ENCODE data around the gene EEF1A2.

The EEF1A2 gene

DNA sequence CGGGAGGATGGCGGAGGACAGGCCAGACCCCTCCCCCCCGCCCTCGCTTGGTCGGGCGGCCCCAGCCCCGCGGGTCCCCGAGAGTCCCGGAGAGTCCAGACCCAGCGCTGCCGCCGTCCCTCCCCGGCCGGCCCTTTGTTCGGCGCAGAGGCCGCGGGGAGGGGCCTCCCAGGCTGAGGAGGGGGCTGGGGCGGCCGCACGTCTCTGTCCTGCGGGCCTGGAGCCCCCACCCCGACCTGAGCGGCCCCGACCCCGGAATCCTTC is 27.2 kb downstream of the EEF1A2 start:
- Histone ChIP-seq H3K4me2 (ENCODE audit: low read length) (peak overlapping the region; percentile 13), H2BK5ac (ENCODE audit: low read length) (no peak overlapping the region), H4K8ac (ENCODE audit: low read depth, low read length) (no peak overlapping the region), H3K56ac (ENCODE audit: low read length) (peak overlapping the region; percentile 93), H2BK15ac (replicated peaks; ENCODE audit: low read depth) (no peak overlapping the region), H3K79me1 (ENCODE audit: low read length) (peaks cover 6% of the 10 kb centered on the region), H3K18ac (ENCODE audit: low read length) (peak overlapping the region; percentile 25), H3K27ac (ENCODE audit: low read depth, low read length) (no peak overlapping the region), H3K4me3 (ENCODE audit: low read length) (peak overlapping the region; percentile 60), H3K4me1 (ENCODE audit: control insufficient read depth, low read depth, low read length) (no peaks in the 10 kb centered on the region), H3K23ac (ENCODE audit: low read length) (no peak overlapping the region), H4K5ac (ENCODE audit: low read length) (no peak overlapping the region), H3K9ac (ENCODE audit: low read length) (peak overlapping the region; percentile 79), H3K27me3 (ENCODE audit: insufficient read depth, low read length, poor library complexity) (no peaks in the 10 kb centered on the region), H2BK120ac (ENCODE audit: low read depth, low read length) (no peak overlapping the region), H2AK5ac (ENCODE audit: low read length) (no peak overlapping the region), H3K79me2 (ENCODE audit: control insufficient read depth, insufficient read depth, low read length) (peaks cover 17% of the 10 kb centered on the region), H3K36me3 (ENCODE audit: control insufficient read depth, insufficient read depth, low read length) (no peaks in the 10 kb centered on the region), H3K4ac (ENCODE audit: low read depth, low read length) (no peak overlapping the region)
- WGBS (ENCODE audit: extremely low coverage, insufficient coverage, low lambda C conversion rate): no CpG with 5 or more reads among the region's 27 CpGs
- DNase-seq: peak; percentile 26

DNA sequence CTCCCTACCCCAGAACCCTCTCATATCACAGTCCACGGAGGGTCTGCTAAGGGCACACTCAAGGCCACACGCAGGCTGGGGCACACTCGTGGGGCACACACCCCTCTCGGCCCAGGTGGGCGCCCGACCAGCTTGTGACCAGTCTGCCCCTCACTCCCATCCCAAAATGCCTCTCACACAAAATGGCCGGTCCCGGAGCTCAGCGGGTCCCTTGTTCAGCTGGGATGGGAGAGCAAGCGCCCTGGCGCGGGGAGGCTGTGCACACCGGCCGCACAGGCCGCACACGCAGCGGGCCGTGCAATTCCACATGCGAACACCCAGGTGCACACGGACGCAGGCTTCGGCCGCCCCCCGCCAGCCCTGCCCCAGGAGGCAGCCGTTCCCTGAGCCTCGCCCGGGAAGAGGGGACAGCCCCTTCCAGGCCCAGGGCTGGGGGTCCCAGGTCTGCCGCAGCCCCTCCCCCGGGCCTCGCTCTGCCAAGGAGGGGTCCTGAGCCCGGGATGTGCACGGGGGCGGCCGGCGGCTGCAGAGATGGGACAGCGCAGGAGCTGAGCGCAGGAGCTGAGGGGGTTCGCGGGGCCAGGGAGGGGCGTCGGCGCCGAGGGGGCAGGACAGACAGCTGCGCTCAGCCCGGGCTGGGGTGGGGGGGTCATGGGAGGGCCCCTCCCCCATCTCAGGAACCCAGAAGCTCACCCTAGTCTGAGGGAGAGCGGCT is 27.7 kb downstream of the EEF1A2 start:
- H2AK5ac ChIP-seq (ENCODE audit: low read length): peak overlapping the region; percentile 96
- peak overlapping the region; percentile 91 for H3K4me2 ChIP-seq (ENCODE audit: low read length)
- H3K56ac ChIP-seq (ENCODE audit: low read length): peak overlapping the region; percentile 93
- peak overlapping the region; percentile 25 for H3K18ac ChIP-seq (ENCODE audit: low read length)
- H3K4ac ChIP-seq (ENCODE audit: low read depth, low read length): no peak overlapping the region
- H3K27me3 ChIP-seq (ENCODE audit: insufficient read depth, low read length, poor library complexity): no peaks in the 10 kb centered on the region
- H3K23ac ChIP-seq (ENCODE audit: low read length): peak overlapping the region; percentile 99
- no peak overlapping the region for H2BK120ac ChIP-seq (ENCODE audit: low read depth, low read length)
- H3K4me3 ChIP-seq (ENCODE audit: low read length): peak overlapping the region; percentile 56
- H3K79me1 ChIP-seq (ENCODE audit: low read length): peaks cover 6% of the 10 kb centered on the region
- H3K27ac ChIP-seq (ENCODE audit: low read depth, low read length): no peak overlapping the region
- H4K8ac ChIP-seq (ENCODE audit: low read depth, low read length): no peak overlapping the region
- H3K79me2 ChIP-seq (ENCODE audit: control insufficient read depth, insufficient read depth, low read length): peaks cover 19% of the 10 kb centered on the region
- no peak overlapping the region for H2BK15ac ChIP-seq (replicated peaks; ENCODE audit: low read depth)
- no peaks in the 10 kb centered on the region for H3K4me1 ChIP-seq (ENCODE audit: control insufficient read depth, low read depth, low read length)
- no peak overlapping the region for H2BK5ac ChIP-seq (ENCODE audit: low read length)
- DNase-seq: peak; percentile 28
- H4K5ac ChIP-seq (ENCODE audit: low read length): no peak overlapping the region
- H3K9ac ChIP-seq (ENCODE audit: low read length): peak overlapping the region; percentile 88
- WGBS (ENCODE audit: extremely low coverage, insufficient coverage, low lambda C conversion rate): no CpG with 5 or more reads among the region's 46 CpGs
- H3K36me3 ChIP-seq (ENCODE audit: control insufficient read depth, insufficient read depth, low read length): no peaks in the 10 kb centered on the region

DNA sequence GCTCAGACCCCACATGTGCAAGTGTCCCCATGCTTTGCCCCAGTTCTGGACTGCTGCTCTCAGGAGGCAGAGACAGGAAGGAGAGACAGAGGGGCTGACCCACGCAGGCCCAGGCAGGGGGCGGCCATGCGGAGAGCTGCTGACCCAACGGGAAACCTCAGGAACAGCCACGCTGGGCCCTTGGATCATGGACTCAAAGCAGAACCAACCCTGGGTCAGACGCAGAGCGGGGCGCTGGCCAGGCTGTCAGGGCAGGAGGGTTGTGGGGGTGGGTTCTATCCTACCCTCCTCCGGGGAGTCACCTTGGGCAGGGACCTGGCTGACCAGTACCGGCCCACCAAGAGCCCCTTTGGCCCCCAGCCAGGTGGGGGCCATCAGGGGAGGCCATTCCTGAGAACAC is 28.5 kb downstream of the EEF1A2 start:
- no peak overlapping the region for H2BK15ac ChIP-seq (replicated peaks; ENCODE audit: low read depth)
- no peak overlapping the region for H2BK5ac ChIP-seq (ENCODE audit: low read length)
- peaks cover 6% of the 10 kb centered on the region for H3K79me1 ChIP-seq (ENCODE audit: low read length)
- H3K27me3 ChIP-seq (ENCODE audit: insufficient read depth, low read length, poor library complexity): no peaks in the 10 kb centered on the region
- no peak overlapping the region for H3K23ac ChIP-seq (ENCODE audit: low read length)
- H3K56ac ChIP-seq (ENCODE audit: low read length): peak overlapping the region; percentile 93
- no peak overlapping the region for H4K5ac ChIP-seq (ENCODE audit: low read length)
- H3K4ac ChIP-seq (ENCODE audit: low read depth, low read length): no peak overlapping the region
- H3K4me1 ChIP-seq (ENCODE audit: control insufficient read depth, low read depth, low read length): no peaks in the 10 kb centered on the region
- no peak overlapping the region for H2BK120ac ChIP-seq (ENCODE audit: low read depth, low read length)
- no peak overlapping the region for H3K27ac ChIP-seq (ENCODE audit: low read depth, low read length)
- H3K9ac ChIP-seq (ENCODE audit: low read length): peak overlapping the region; percentile 88
- whole genome bisulfite sequencing (ENCODE audit: extremely low coverage, insufficient coverage, low lambda C conversion rate): no CpG with 5 or more reads among the region's 10 CpGs
- H3K4me3 ChIP-seq (ENCODE audit: low read length): no peak overlapping the region
- H3K4me2 ChIP-seq (ENCODE audit: low read length): peak overlapping the region; percentile 91
- no peak overlapping the region for H4K8ac ChIP-seq (ENCODE audit: low read depth, low read length)
- no peak overlapping the region for H2AK5ac ChIP-seq (ENCODE audit: low read length)
- no peak for DNase-seq
- H3K36me3 ChIP-seq (ENCODE audit: control insufficient read depth, insufficient read depth, low read length): no peaks in the 10 kb centered on the region
- H3K79me2 ChIP-seq (ENCODE audit: control insufficient read depth, insufficient read depth, low read length): peaks cover 19% of the 10 kb centered on the region
- no peak overlapping the region for H3K18ac ChIP-seq (ENCODE audit: low read length)

DNA sequence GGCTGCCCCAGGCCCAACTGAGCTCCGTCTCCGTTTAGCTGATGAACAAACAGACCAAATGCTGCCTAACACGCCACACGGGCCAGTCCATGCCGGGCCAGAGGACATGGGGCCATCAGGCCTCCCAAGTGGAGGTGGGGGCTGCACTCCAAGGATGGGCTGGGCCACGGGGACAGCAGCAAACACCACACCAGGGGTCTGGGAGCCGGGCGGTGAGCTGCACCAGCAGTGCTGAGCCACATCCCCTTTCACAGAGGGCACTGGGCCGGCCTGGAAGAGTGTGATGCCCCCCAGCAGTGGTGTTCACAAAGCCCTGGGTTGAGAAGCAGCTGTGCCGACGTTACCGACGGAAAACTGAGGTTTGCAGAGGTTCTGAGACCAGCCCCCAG is 29.2 kb downstream of the EEF1A2 start:
- Histone ChIP-seq H4K5ac (ENCODE audit: low read length) (no peak overlapping the region), H3K18ac (ENCODE audit: low read length) (no peak overlapping the region), H3K4me3 (ENCODE audit: low read length) (no peak overlapping the region), H3K23ac (ENCODE audit: low read length) (no peak overlapping the region), H3K79me1 (ENCODE audit: low read length) (peaks cover 6% of the 10 kb centered on the region), H4K8ac (ENCODE audit: low read depth, low read length) (no peak overlapping the region), H3K4ac (ENCODE audit: low read depth, low read length) (no peak overlapping the region), H3K36me3 (ENCODE audit: control insufficient read depth, insufficient read depth, low read length) (no peaks in the 10 kb centered on the region), H2BK5ac (ENCODE audit: low read length) (no peak overlapping the region), H3K56ac (ENCODE audit: low read length) (no peak overlapping the region), H3K9ac (ENCODE audit: low read length) (no peak overlapping the region), H3K27me3 (ENCODE audit: insufficient read depth, low read length, poor library complexity) (no peaks in the 10 kb centered on the region), H2BK15ac (replicated peaks; ENCODE audit: low read depth) (no peak overlapping the region), H3K4me2 (ENCODE audit: low read length) (no peak overlapping the region), H2BK120ac (ENCODE audit: low read depth, low read length) (no peak overlapping the region), H3K4me1 (ENCODE audit: control insufficient read depth, low read depth, low read length) (no peaks in the 10 kb centered on the region), H2AK5ac (ENCODE audit: low read length) (no peak overlapping the region), H3K27ac (ENCODE audit: low read depth, low read length) (no peak overlapping the region), H3K79me2 (ENCODE audit: control insufficient read depth, insufficient read depth, low read length) (peaks cover 19% of the 10 kb centered on the region)
- no CpG with 5 or more reads among the region's 13 CpGs for WGBS (ENCODE audit: extremely low coverage, insufficient coverage, low lambda C conversion rate)
- no peak for DNase-seq

DNA sequence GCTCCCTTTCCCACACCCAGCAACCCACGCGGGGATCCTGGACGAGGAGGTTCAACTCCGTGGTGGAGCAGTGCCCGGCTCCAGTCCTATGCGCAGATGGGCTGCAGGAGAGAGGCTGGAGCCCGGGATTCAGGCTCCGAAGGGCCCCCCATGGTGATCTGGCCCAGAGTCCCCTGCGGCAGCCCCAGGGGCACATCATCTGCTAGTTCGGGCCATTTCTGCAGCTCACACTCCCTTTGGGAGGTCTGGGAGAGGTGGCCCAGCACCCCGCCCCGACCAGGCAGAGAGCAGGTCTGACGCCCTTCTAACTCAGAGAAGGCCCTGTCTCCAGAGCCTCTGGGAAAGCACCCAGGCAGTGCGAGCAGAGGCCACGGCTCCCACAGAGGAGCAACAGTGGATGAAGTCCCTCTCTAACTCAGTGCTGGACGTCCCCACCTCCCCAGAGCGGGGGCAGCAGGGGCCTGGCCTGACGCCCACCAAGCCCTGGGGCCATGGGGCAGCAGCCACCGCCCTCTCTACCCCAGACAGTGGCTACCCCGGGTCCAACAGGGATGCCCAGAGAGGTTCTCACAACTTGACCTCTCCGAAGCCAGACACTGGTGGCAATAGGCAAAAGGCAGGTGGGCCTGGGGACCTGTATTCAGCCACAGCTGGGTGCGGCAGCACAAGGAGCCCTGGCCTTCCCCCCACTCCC is 29.7 kb downstream of the EEF1A2 start:
- Histone ChIP-seq H3K4me3 (ENCODE audit: low read length) (no peak overlapping the region), H3K56ac (ENCODE audit: low read length) (no peak overlapping the region), H3K79me2 (ENCODE audit: control insufficient read depth, insufficient read depth, low read length) (peaks cover 19% of the 10 kb centered on the region), H3K23ac (ENCODE audit: low read length) (no peak overlapping the region), H3K18ac (ENCODE audit: low read length) (no peak overlapping the region), H3K27ac (ENCODE audit: low read depth, low read length) (no peak overlapping the region), H3K4me1 (ENCODE audit: control insufficient read depth, low read depth, low read length) (no peaks in the 10 kb centered on the region), H3K4ac (ENCODE audit: low read depth, low read length) (no peak overlapping the region), H2BK5ac (ENCODE audit: low read length) (no peak overlapping the region), H3K9ac (ENCODE audit: low read length) (no peak overlapping the region), H3K79me1 (ENCODE audit: low read length) (peaks cover 6% of the 10 kb centered on the region), H4K5ac (ENCODE audit: low read length) (no peak overlapping the region), H3K27me3 (ENCODE audit: insufficient read depth, low read length, poor library complexity) (no peaks in the 10 kb centered on the region), H3K4me2 (ENCODE audit: low read length) (no peak overlapping the region), H3K36me3 (ENCODE audit: control insufficient read depth, insufficient read depth, low read length) (no peaks in the 10 kb centered on the region), H2BK15ac (replicated peaks; ENCODE audit: low read depth) (no peak overlapping the region), H2BK120ac (ENCODE audit: low read depth, low read length) (no peak overlapping the region), H2AK5ac (ENCODE audit: low read length) (no peak overlapping the region), H4K8ac (ENCODE audit: low read depth, low read length) (no peak overlapping the region)
- DNase-seq: no peak
- no CpG with 5 or more reads among the region's 22 CpGs for WGBS (ENCODE audit: extremely low coverage, insufficient coverage, low lambda C conversion rate)
